Liver (tissue), 9 donors: ENCODE results near the gene APOL6. TPM values are rescaled to one million over a fixed set of nuclear protein-coding genes. Genes with fewer than 3 reads are reported as not detected.
"Not testable (repeated sequence)": the region's sequence is repeated elsewhere in the genome, so short reads cannot be mapped to it uniquely, and the experiment has no call there.

Experiments
- DNase-seq: peaks from one replicate; pipeline ENCODE4 v3.0.0-alpha.2; 2017; ENCODE audit warnings: low spot score
- H3K27ac ChIP-seq, 2 donors: one replicate each; pipeline ENCODE4 v1.7.0; 2013; ENCODE audit warnings: inconsistent platforms in 2 of 2, low read length in 2 of 2, control low read depth in 1 of 2, low read depth in 1 of 2, mild to moderate bottlenecking in 1 of 2
- H3K27me3 ChIP-seq, 4 donors: one replicate each; pipeline versions ENCODE4 v1.6.1 to v1.7.0; 2013; ENCODE audit warnings: low read length in 3 of 4, inconsistent platforms in 1 of 4, mild to moderate bottlenecking in 1 of 4, moderate library complexity in 1 of 4; ENCODE audit not compliant: control insufficient read depth in 4 of 4, insufficient read depth in 4 of 4
- H3K36me3 ChIP-seq, 4 donors: one replicate each; pipeline versions ENCODE4 v1.6.1 to v1.7.0; 2013; ENCODE audit warnings: low read length in 3 of 4, mild to moderate bottlenecking in 3 of 4, low read depth in 1 of 4, moderate library complexity in 1 of 4; ENCODE audit not compliant: control insufficient read depth in 4 of 4, insufficient read depth in 3 of 4
- H3K4me1 ChIP-seq, 4 donors: one replicate each; pipeline versions ENCODE4 v1.6.1 to v1.7.0; 2013; ENCODE audit warnings: low read length in 3 of 4, mild to moderate bottlenecking in 3 of 4, moderate library complexity in 1 of 4; ENCODE audit not compliant: control insufficient read depth in 4 of 4, insufficient read depth in 4 of 4
- H3K4me3 ChIP-seq, 3 donors: one replicate each; pipeline versions ENCODE4 v1.6.1 to v1.7.0; 2013; ENCODE audit warnings: low read length in 3 of 3, control low read depth in 1 of 3, low read depth in 1 of 3, mild to moderate bottlenecking in 1 of 3
- H3K9ac ChIP-seq, 2 donors: one replicate each; pipeline ENCODE4 v1.7.0; 2013; ENCODE audit warnings: low read length in 2 of 2, mild to moderate bottlenecking in 2 of 2, moderate library complexity in 2 of 2, control low read depth in 1 of 2, low read depth in 1 of 2
- H3K9me3 ChIP-seq, 4 donors: one replicate each; pipeline versions ENCODE4 v1.6.1 to v1.7.0; 2013; ENCODE audit warnings: low read length in 3 of 4; ENCODE audit not compliant: control insufficient read depth in 4 of 4
- CTCF ChIP-seq: fragments of 150-350 bp; IDR thresholded peaks from 2 replicates; pipeline ENCODE4 v1.5.1; 2017; ENCODE audit warnings: improper control_type of control experiment, low read depth, low read length; ENCODE audit not compliant: missing input control
- EGR1 ChIP-seq, 2 donors: IDR thresholded peaks; 2 replicates each; pipeline ENCODE4 v1.6.1; 2016 to 2018; ENCODE audit warnings: antibody characterized with exemption in 2 of 2, low read depth in 2 of 2
- FOXA2 ChIP-seq: IDR thresholded peaks from 2 replicates; pipeline ENCODE4 v1.6.1; 2016; ENCODE audit warnings: antibody characterized with exemption
- HNF4A ChIP-seq, 2 donors: conservative IDR thresholded peaks; 2 replicates each; pipeline ENCODE4 v1.6.1; 2016; ENCODE audit warnings: antibody characterized with exemption in 2 of 2, mild to moderate bottlenecking in 2 of 2
- JUND ChIP-seq, 2 donors: IDR thresholded peaks; 2 replicates each; pipeline ENCODE4 v1.6.1; 2016; ENCODE audit warnings: antibody characterized with exemption in 2 of 2
- MAX ChIP-seq: IDR thresholded peaks from 2 replicates; pipeline ENCODE4 v1.6.1; 2016; ENCODE audit warnings: antibody characterized with exemption
- NR2F2 ChIP-seq: IDR thresholded peaks from 2 replicates; pipeline ENCODE4 v1.6.1; 2016; ENCODE audit warnings: antibody characterized with exemption
- RAD21 ChIP-seq, 2 donors: IDR thresholded peaks; 2 replicates each; pipeline ENCODE4 v1.6.1; 2016; ENCODE audit warnings: antibody characterized with exemption in 2 of 2, mild to moderate bottlenecking in 2 of 2
- REST ChIP-seq: IDR thresholded peaks from 2 replicates; pipeline ENCODE4 v1.6.1; 2016; ENCODE audit warnings: antibody characterized with exemption, mild to moderate bottlenecking
- SP1 ChIP-seq: IDR thresholded peaks from 2 replicates; pipeline ENCODE4 v1.6.1; 2018; ENCODE audit warnings: antibody characterized with exemption, mild to moderate bottlenecking
- ZBTB33 ChIP-seq: IDR thresholded peaks from 2 replicates; pipeline ENCODE4 v1.6.1; 2016; ENCODE audit warnings: antibody characterized with exemption
- WGBS: extraction: QIAGEN DNeasy Blood & Tissue Kit; methylation state at CpG from one replicate; pipeline ENCODE4 v1.1.7; 2013; 5-methylcytosine and 5-hydroxymethylcytosine counted together
- polyA plus RNA-seq, 2 donors: library from polyadenylated mRNA; stranded (reverse) in 1 of 2; unstranded in 1 of 2; fragments of 200-250 nt in 1 of 2; fragments of >200 nt in 1 of 2; fragmentation: Nextera tagmentation in 1 of 2; extraction: Ambion mirVana in 1 of 2; gene quantifications; one replicate each; pipeline versions ENCODE4 v1.2.1 to v1.2.3, GENCODE V29; 2013 to 2015
- total RNA-seq, 2 donors: library from RNA; depleted of rRNA; stranded (reverse); fragments of >200 nt; gene quantifications; one replicate each; pipeline ENCODE4 v1.2.3, GENCODE V29; 2014
- donor health status: healthy.
- donor health status: healthy.
- donor health status: healthy.
- donor health status: healthy.
- donor health status: healthy.

The APOL6 gene
- total and polyA plus RNA-seq, 4 donors: 10.3 to 80.1 (median 17.3) TPM

- Histone ChIP-seq H3K27ac (no peak overlapping the region), H3K36me3 (no peaks in the 10 kb centered on the region), H3K4me1 (peaks cover 2 to 17% (median 10%) of the 10 kb centered on the region in 4 donors), H3K9me3 (no peaks in the 10 kb centered on the region), H3K9ac (no peak overlapping the region), H3K27me3 (no peaks in the 10 kb centered on the region), H3K4me3 (no peak overlapping the region)
- DNase-seq: no peak
- TF ChIP-seq HNF4A (conservative IDR thresholded peaks at IDR 0.05) (no peak), EGR1 (IDR thresholded peaks at IDR 0.05; ENCODE audit: low read depth in 2 of 2) (no peak), JUND (IDR thresholded peaks at IDR 0.05) (no peak), REST (no peak), FOXA2 (no peak), RAD21 (IDR thresholded peaks at IDR 0.05) (no peak), SP1 (no peak), NR2F2 (no peak), CTCF (no peak), ZBTB33 (no peak)
- 93% methylated on average over 6 of the region's 6 CpGs for WGBS
These were observed 26.8 kb upstream of the APOL6 start for GRCh38 chr22:35621451-35621850.

GRCh38 chr22:35622191-35622913, 25.9 kb upstream of the APOL6 start:
- WGBS: 76% methylated on average over 9 of the region's 9 CpGs
- Histone ChIP-seq H3K4me3 (no peak overlapping the region), H3K36me3 (no peaks in the 10 kb centered on the region), H3K9ac (no peak overlapping the region), H3K27ac (peak overlapping the region; percentile 35 to 44), H3K27me3 (no peaks in the 10 kb centered on the region), H3K4me1 (peaks cover 2 to 17% (median 10%) of the 10 kb centered on the region in 4 donors), H3K9me3 (no peaks in the 10 kb centered on the region)
- no peak for DNase-seq
- TF ChIP-seq RAD21 (IDR thresholded peaks at IDR 0.05): no peak
- TF ChIP-seq MAX: no peak

- not testable (repeated sequence) for H3K27me3 ChIP-seq, H3K4me3 ChIP-seq, H3K36me3 ChIP-seq, H3K9me3 ChIP-seq, H3K9ac ChIP-seq, DNase-seq, H3K27ac ChIP-seq
- WGBS: 95% methylated on average over 5 of the region's 5 CpGs
- H3K4me1 ChIP-seq: peaks cover 2 to 17% (median 10%) of the 10 kb centered on the region in 4 donors
These were observed 24.4 kb upstream of the APOL6 start for GRCh38 chr22:35623885-35624284.
